Ovary (tissue), 3 donors: ENCODE results near the gene SULF2.

Source experiments
- CTCF ChIP-seq, 3 donors: fragments of 450-650 bp in 2 of 3; fragments of 200-600 bp in 1 of 3; IDR thresholded peaks; one replicate each; pipeline versions ENCODE4 v1.5.1 to v1.8.0; 2016 to 2022; ENCODE audit warnings: antibody characterized with exemption in 3 of 3, mild to moderate bottlenecking in 1 of 3
- EP300 ChIP-seq: sonication (generic); formaldehyde crosslinking; IDR thresholded peaks from one replicate; pipeline ENCODE4 v1.6.1; 2017; ENCODE audit warnings: antibody characterized with exemption
- POLR2A ChIP-seq: fragments of 450-650 bp; IDR thresholded peaks from one replicate; pipeline ENCODE4 v1.6.1; 2017; ENCODE audit warnings: antibody characterized with exemption, mild to moderate bottlenecking, moderate library complexity
- donor health status: DM: no; HTN: no; CAD: no.

DNA sequence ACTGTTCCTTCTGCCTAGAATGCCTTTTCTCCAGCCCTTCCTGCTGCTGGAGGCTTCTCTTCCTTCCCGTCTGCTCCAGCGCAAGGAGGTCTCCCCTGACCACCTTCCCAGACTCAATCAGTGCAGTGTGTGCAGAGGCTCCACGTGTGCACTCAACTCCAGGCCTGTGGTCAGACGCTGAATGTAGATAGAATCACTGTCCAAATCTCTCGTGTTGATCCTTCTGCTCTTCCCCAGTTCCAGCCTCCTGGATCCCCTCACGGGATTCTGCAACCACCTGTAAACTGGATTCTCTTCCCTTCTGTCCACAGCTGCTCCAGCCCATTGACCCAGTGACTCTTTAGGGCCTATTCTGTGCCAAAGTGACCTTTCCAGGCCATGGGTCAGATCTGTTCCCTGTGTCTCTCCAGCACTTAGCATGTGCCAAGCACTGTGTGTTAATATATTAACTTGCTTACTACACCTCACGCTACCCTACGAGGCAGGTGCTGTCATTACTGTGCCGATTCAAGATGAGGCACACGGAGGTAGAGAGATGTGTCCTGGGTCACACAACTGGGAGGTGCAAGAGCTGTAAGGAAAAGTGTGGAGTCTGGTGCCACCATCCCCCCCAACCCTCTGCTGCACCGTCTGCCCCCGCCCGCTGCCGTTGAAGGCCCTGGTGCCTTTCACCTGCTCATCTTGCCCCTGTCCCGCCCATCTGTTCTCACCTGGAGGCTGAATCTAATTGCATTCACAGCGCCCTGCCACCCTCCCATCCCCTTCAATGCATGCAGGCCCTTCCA is 112.2 kb downstream of the SULF2 start:
- TF ChIP-seq POLR2A (no peak), CTCF (IDR thresholded peaks at IDR 0.05) (no peak), EP300 (no peak)
